MM.1S (cell line): ENCODE data around the gene PSTPIP1.

Experiments
- DNase-seq: peaks from one replicate; pipeline ENCODE4 v3.0.0-alpha.2; 2015
- H2AFZ ChIP-seq: fragments of 300-600 bp; sonication (generic); 2 replicates; pipeline ENCODE4 v1.6.0; 2016; ENCODE audit warnings: antibody characterized with exemption, low read length
- H3F3A ChIP-seq: fragments of 300-600 bp; sonication (generic); 2 replicates; pipeline ENCODE4 v1.6.1; 2016; ENCODE audit warnings: mild to moderate bottlenecking, antibody characterized with exemption, low read length, moderate library complexity, mixed read lengths; ENCODE audit not compliant: insufficient read depth
- H3K27ac ChIP-seq: fragments of 300-600 bp; sonication (generic); 2 replicates; pipeline ENCODE4 v1.5.1; 2016; ENCODE audit warnings: mild to moderate bottlenecking, low read length
- H3K27me3 ChIP-seq: fragments of 300-600 bp; sonication (generic); replicated peaks from 2 replicates; pipeline ENCODE4 v1.6.0; 2016; ENCODE audit warnings: low read length; ENCODE audit not compliant: insufficient read depth
- H3K36me3 ChIP-seq: fragments of 300-600 bp; sonication (generic); replicated peaks from 2 replicates; pipeline ENCODE4 v1.6.1; 2016; ENCODE audit warnings: mild to moderate bottlenecking, low read length, mixed read lengths; ENCODE audit not compliant: insufficient read depth
- H3K4me1 ChIP-seq: fragments of 300-600 bp; sonication (generic); 2 replicates; pipeline ENCODE4 v1.6.1; 2016; ENCODE audit warnings: low read length, mixed read lengths
- H3K4me2 ChIP-seq: fragments of 300-600 bp; sonication (generic); 2 replicates; pipeline ENCODE4 v1.6.0; 2016; ENCODE audit warnings: low read depth, low read length
- H3K4me3 ChIP-seq: fragments of 300-600 bp; sonication (generic); 2 replicates; pipeline ENCODE4 v1.5.1; 2016; ENCODE audit warnings: low read length, mixed read lengths
- H3K79me2 ChIP-seq: fragments of 300-600 bp; sonication (generic); 2 replicates; pipeline ENCODE4 v1.6.1; 2016; ENCODE audit warnings: mixed run types, low read length, mixed read lengths
- H3K9ac ChIP-seq: fragments of 300-600 bp; sonication (generic); 2 replicates; pipeline ENCODE4 v1.6.1; 2016; ENCODE audit warnings: low read length, mixed read lengths
- H3K9me2 ChIP-seq: fragments of 300-600 bp; sonication (generic); replicated peaks from 2 replicates; pipeline ENCODE4 v1.6.1; 2016; ENCODE audit warnings: mild to moderate bottlenecking, low read length, mixed read lengths; ENCODE audit not compliant: insufficient read depth
- H3K9me3 ChIP-seq: fragments of 300-600 bp; sonication (generic); replicated peaks from 2 replicates; pipeline ENCODE4 v1.6.1; 2016; ENCODE audit warnings: mild to moderate bottlenecking, low read length, mixed read lengths; ENCODE audit not compliant: insufficient read depth
- H4K20me1 ChIP-seq: fragments of 300-600 bp; sonication (generic); 2 replicates; pipeline ENCODE4 v1.6.1; 2016; ENCODE audit warnings: mild to moderate bottlenecking, low read length, moderate library complexity, mixed read lengths; ENCODE audit not compliant: insufficient read depth
- EZH2 ChIP-seq: fragments of 300-600 bp; sonication (generic); optimal IDR thresholded peaks from 2 replicates; pipeline ENCODE3; 2017; ENCODE audit warnings: low read depth, mild to moderate bottlenecking, antibody characterized with exemption, low read length, mixed read lengths
- EZH2phosphoT487 ChIP-seq: fragments of 300-600 bp; sonication (generic); IDR thresholded peaks from 2 replicates; pipeline ENCODE4 v1.6.1; 2018; ENCODE audit warnings: antibody characterized with exemption, low read length
- TF ChIP-seq, protein P1 (sequence below): fragments of 300-600 bp; sonication (generic); IDR thresholded peaks from 2 replicates; pipeline ENCODE4 v1.5.1; 2016; ENCODE audit warnings: antibody characterized with exemption, low read length, mixed read lengths

Gene PSTPIP1

DNA sequence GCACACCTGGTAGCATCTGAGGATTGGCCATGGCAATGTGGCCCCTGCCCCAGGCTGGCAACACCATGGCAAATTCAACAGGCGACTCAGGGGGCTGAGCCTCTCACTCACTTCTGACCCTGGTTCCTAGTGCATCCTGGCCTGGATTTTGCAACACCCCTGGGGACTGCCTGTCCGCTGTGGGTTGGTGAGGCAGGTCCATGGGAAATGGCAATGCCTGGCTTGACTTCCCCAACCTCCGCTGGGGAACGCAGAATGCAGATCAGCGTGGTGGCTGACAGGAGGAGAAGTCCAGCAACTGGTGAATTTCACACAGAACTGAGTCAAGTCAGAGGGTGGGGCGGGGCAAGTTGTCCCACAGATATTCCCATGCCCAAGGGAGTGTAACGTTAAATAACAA lies 3.9 kb upstream of the PSTPIP1 start:
- H3K4me1 ChIP-seq: no peaks in the 10 kb centered on the region
- TF ChIP-seq EZH2phosphoT487 (no peak), EZH2 (no peak)
- TF ChIP-seq, protein P1, sequence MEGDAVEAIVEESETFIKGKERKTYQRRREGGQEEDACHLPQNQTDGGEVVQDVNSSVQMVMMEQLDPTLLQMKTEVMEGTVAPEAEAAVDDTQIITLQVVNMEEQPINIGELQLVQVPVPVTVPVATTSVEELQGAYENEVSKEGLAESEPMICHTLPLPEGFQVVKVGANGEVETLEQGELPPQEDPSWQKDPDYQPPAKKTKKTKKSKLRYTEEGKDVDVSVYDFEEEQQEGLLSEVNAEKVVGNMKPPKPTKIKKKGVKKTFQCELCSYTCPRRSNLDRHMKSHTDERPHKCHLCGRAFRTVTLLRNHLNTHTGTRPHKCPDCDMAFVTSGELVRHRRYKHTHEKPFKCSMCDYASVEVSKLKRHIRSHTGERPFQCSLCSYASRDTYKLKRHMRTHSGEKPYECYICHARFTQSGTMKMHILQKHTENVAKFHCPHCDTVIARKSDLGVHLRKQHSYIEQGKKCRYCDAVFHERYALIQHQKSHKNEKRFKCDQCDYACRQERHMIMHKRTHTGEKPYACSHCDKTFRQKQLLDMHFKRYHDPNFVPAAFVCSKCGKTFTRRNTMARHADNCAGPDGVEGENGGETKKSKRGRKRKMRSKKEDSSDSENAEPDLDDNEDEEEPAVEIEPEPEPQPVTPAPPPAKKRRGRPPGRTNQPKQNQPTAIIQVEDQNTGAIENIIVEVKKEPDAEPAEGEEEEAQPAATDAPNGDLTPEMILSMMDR: no peak
- H3K27me3 ChIP-seq: no peaks in the 10 kb centered on the region
- H3F3A ChIP-seq: no peaks in the 10 kb centered on the region
- no peak overlapping the region for H3K4me3 ChIP-seq
- no peak overlapping the region for H2AFZ ChIP-seq
- H3K9me2 ChIP-seq: no peaks in the 10 kb centered on the region
- no peak overlapping the region for H3K9ac ChIP-seq
- H4K20me1 ChIP-seq: no peaks in the 10 kb centered on the region
- H3K27ac ChIP-seq: no peak overlapping the region
- no peaks in the 10 kb centered on the region for H3K36me3 ChIP-seq
- no peaks in the 10 kb centered on the region for H3K79me2 ChIP-seq
- no peak for DNase-seq
- H3K4me2 ChIP-seq: no peak overlapping the region
- H3K9me3 ChIP-seq: no peaks in the 10 kb centered on the region

DNA sequence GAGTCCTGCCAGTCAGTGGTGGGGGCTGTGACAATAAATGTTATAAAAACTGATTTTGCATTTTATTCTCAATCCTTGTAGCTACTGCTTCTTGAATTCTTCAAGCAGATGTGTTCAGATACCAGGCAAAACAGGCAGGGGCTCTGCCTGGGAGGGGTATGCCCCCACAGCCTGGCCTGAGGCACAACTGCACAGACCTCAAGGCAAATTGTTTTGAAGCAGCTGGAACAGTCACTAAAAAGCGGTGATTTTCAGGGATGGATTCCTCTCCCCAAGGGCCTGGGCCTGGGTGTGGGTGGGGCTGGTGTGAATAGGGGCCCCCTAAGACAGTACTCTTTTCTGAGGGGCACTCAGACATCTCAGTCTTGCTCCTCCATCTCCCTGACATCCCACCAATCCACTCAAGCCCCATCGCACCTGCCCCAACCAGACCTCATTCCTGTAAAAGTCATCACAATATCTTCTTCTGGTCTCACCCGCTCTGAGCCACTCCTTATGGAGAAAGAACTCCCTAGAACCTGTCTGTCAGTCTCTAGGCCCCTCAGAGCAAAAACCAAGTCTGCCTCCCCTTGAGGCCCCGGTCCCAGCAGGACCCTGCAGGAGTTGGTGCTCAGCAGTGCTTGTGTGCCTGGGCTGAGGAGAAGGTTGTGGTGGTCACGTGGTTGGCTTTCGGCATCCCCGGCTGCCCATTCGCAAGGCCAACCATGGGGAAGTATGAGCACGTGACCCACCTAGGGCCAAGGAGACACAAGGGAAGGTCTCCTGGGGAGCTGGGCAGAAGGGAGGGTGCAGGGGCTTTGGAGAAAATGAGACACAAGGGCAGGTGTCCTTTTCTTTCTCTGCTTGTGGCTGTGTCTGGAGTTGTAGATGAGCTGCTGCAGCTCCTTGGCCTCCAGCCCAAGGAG lies 2.9 kb upstream of the PSTPIP1 start:
- Histone ChIP-seq H3K36me3 (no peaks in the 10 kb centered on the region), H3K79me2 (no peaks in the 10 kb centered on the region), H3K27me3 (no peaks in the 10 kb centered on the region), H4K20me1 (no peaks in the 10 kb centered on the region), H3K4me3 (no peak overlapping the region), H3K27ac (no peak overlapping the region), H3K4me1 (no peaks in the 10 kb centered on the region), H3K9me2 (no peaks in the 10 kb centered on the region), H2AFZ (no peak overlapping the region), H3K4me2 (no peak overlapping the region), H3K9ac (no peak overlapping the region), H3F3A (no peaks in the 10 kb centered on the region), H3K9me3 (no peaks in the 10 kb centered on the region)
- no peak for DNase-seq
- no peak for TF ChIP-seq EZH2
- TF ChIP-seq EZH2phosphoT487: no peak
- TF ChIP-seq, protein P1: no peak

DNA sequence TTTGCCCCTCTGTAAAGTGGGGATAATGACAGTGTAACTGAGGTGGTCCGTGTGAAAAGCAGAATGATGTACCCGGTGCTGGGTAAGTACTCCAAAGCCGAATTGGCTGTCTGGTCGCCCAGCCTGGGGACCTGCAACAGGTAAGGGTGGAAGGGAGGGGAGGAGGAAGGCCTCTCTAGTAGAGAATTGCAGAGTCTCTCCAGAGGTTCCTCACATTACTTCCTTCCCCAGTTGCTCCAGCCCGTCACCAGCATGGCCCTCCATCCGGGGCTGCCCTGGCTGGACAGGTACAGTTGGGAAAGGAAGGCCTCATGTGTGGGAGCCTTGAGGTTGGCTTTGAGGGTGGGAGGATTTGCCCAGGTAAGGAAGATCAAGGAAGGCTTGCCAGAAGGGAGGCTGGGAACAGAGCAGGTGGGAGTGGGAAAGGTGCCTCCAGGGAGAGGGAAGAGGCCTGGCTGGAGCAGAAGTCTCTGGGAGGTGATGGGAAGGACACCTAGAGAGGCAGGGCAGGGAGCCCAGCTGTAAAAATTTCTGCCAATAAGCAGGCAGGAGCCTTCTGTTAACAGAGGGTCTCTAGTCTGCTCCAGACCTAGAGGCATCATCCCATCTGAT lies 1.7 kb upstream of the PSTPIP1 start:
- Histone ChIP-seq H3K4me3 (no peak overlapping the region), H4K20me1 (no peaks in the 10 kb centered on the region), H3K9ac (no peak overlapping the region), H3K27ac (no peak overlapping the region), H3F3A (no peaks in the 10 kb centered on the region), H3K4me1 (no peaks in the 10 kb centered on the region), H2AFZ (no peak overlapping the region), H3K9me2 (no peaks in the 10 kb centered on the region), H3K27me3 (no peaks in the 10 kb centered on the region), H3K79me2 (no peaks in the 10 kb centered on the region), H3K9me3 (no peaks in the 10 kb centered on the region), H3K4me2 (no peak overlapping the region), H3K36me3 (no peaks in the 10 kb centered on the region)
- TF ChIP-seq EZH2 (no peak), EZH2phosphoT487 (no peak)
- TF ChIP-seq, protein P1: no peak
- no peak for DNase-seq
